ENCODE results near the gene PRDM8. TPM values are rescaled to one million over a fixed set of nuclear protein-coding genes. Genes with fewer than 3 reads are reported as not detected.

PRDM8 gene
- total RNA-seq, 1 donor, result 25.3 TPM

- no peak for DNase-seq (ENCODE audit: low read depth in 2 of 3, low spot score in 2 of 3)
Observed at GRCh38 chr4:80183250-80184052, 13.9 kb upstream of the PRDM8 start.

DNA sequence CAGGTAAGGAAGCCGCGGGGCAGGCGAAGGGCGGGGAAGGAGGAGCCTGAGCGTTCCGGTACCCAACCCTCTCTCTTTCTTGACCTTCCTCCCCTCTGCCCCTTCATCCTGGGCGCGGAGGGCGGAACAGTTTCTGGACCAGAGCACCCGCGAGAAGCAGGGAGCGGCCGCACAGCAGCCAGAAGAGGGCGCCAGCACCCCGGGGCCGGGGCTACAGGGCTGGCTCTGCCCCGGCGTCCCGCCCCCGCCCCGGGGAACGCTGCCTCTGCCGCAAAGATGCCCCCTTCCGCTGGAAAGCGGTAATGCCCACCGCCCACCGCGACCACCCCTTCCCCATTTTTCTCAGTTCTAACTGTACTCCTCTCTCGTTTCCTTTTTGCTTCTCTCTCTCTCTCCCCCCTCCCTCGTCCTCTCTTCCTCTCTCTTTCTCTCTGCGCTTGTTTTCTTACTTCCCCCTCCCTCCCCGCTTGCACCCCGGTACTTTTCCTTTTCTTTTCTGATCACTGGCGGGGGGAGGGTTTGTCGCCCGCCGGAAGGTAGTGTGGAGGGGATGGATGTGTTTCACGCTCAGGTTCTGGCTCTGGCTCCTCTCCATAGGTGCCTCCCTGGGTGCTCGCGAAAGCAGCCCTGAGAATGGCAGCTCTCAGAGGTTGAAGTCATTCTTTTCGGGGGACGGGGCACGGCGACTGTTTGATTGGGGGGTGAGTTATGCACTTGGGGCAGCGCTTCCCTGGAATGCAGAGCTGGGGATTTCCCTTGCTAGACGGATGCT is 13.1 kb upstream of the PRDM8 start:
- peak; percentile 86 to 92 (median 91) for DNase-seq (ENCODE audit: low read depth in 2 of 3, low spot score in 2 of 3)

GRCh38 chr4:80184825-80185756 is 12.2 kb upstream of the PRDM8 start:
- peak in 1 of 3 donors; percentile 47 for DNase-seq (ENCODE audit: low read depth in 2 of 3, low spot score in 2 of 3)

DNA sequence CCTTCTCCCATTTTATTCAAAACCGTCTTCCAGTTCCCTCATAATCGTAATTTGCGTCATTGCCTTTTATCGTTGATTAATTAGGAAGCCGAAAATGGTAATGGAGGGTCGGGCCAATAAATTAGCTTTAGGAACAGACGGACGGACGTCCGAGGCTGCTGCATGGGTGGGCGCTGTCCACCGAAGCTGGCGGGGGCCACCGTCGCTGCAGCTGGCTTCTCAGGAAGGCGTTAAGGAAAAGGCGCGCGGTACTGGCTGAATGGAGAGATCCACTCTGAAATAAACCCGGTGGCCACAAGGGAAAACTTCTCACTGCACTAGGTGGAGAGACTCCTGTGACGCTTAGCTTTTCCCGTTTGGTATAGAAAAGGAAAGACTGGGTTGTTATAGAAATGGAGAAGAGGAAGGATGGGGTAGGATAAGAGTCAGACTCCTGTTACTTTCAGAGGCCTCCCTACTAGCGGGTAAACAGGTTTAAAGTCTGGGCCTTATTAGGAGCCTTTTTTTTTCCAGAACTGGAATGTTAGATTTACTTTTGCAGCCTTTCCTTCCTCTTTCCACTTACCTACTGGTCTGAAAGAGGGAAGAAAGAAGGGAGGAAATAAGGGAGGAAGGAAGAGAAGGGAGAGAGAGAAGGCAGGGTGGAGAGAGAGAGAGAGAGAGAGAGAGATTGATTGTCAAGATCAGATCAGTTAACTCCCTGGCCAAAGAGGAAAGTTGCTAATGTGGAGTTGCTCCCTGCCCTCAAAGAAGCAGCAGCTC is 11.3 kb upstream of the PRDM8 start:
- no peak for DNase-seq (ENCODE audit: low read depth in 2 of 3, low spot score in 2 of 3)

DNA sequence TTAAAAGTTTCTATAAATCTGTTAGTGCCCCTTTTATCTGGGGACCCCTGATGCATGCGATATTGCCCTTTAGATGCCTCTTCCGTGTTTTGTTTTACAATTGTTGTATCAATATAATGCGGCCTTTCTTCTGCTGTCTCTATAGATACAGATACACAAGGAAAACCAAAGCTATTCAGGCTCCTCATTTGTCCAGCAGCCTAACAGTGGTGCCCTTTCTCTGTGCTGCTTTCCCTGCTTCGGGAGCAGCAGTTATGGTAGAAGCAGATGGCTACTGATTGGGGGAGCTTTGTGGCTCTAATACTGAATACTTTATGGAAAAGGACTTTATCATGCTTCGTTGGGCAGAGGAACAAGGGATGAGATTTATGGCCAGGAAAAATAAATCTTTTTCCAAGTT is 10.6 kb upstream of the PRDM8 start:
- DNase-seq (ENCODE audit: low read depth in 2 of 3, low spot score in 2 of 3), result no peak

DNA sequence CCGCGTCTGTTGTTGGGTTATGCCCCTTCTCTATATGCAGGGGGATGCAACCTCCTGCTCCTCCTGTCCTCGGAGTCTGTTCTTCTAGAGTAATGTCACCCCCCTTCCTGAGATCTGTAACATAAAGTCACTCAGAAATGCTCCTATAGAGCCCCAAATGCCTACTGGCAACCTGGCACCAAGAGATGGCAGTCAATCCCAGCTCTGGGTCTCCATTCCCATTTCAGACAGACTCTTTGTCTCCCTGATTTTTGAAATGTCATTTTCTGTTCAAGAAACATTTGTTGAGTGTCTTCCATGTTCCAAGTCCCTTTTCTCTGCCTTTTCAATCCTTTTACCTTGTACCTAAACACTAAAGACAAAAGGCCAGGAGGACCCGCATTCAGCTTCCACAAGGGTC is 9.6 kb upstream of the PRDM8 start:
- DNase-seq (ENCODE audit: low read depth in 2 of 3, low spot score in 2 of 3), result no peak

DNA sequence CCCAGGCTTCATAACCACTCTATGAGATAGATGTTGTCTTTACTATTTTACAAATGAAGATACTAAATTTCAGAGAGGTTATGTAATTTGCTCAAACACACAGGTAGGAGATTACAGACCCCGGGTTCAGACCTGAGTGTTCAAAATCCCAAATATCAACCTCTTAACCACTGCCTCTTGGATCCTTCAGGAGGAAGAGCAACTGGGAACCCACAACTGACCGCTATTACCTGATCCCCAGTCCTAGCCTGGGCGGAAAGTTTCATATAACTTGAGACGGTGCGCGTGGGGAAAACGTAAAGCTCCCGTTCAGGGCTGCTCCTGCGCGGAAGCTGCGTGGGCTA is 8.9 kb upstream of the PRDM8 start:
- DNase-seq (ENCODE audit: low read depth in 2 of 3, low spot score in 2 of 3), result no peak

DNA sequence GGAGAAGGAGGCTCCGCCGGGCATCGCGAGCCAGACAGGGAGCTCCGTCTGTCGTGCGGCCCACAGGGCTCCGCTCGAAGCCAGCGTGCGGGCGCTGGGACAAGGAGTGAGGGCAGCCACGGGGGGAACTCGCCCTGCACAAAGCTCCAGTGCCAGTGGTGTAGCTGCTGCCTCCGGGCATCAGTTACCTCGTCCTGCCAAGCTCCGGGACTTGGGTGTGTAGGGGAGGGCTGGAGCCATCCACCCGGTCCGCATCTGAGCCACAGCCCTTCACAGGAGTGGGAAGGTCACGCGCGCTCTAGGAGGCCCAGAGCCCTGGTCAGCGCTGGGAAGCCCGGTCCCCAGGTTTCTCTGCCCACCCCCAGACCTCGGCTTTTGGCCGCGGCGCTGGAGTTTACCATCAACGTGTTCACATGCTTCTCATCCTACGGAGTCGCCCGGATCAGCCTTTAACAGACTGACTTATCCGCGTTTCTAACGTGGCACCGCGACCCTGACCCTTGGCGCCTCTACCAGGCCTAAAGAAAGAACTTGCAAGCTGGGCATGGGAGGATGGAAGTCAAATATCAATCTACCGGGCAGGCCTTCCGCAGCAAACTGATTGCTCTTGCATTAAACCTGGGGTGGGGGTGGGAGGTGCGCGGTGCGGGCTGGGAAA is 8.4 kb upstream of the PRDM8 start:
- DNase-seq (ENCODE audit: low read depth in 2 of 3, low spot score in 2 of 3), result no peak

- DNase-seq (ENCODE audit: low read depth in 2 of 3, low spot score in 2 of 3), result no peak
Observed at GRCh38 chr4:80189581-80189955, 7.7 kb upstream of the PRDM8 start.

DNA sequence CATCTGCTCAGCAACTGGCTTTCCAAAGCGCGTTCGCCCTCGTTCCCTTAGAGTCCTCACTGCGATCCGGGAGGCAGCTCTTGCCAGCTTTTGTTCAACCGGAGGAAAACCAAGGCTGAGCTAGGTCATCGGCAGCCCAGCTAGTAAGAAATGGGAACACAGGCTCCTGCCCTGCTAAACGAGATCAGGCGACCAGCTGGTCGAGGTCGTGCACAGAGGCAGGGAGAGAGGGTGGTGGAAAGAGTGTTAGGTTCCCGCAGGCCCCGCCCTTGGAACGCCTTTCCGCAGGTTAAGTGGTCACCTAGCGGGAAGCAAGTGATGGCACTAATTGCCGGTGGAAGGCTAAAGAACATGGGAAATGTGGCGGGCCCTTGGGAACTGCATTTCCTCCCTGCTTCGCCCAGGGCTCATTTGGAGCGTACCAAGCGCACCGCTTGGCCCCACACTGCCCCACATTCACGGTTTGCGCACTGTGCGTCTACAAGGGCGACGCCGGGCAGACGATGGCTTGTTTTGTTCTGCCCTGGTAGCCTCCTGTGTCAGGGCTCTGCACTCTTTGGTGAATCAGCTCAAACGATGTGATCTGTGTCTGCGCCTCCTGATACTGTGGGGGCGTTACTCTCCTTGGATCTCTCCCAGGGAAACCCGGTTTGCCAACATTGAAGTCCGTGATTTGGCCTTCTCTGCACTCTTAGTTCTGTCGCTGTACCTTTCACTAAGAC is 7.2 kb upstream of the PRDM8 start:
- no peak for DNase-seq (ENCODE audit: low read depth in 2 of 3, low spot score in 2 of 3)

- DNase-seq (ENCODE audit: low read depth in 2 of 3, low spot score in 2 of 3), result no peak
Observed at GRCh38 chr4:80192252-80192866, 4.9 kb upstream of the PRDM8 start.

DNA sequence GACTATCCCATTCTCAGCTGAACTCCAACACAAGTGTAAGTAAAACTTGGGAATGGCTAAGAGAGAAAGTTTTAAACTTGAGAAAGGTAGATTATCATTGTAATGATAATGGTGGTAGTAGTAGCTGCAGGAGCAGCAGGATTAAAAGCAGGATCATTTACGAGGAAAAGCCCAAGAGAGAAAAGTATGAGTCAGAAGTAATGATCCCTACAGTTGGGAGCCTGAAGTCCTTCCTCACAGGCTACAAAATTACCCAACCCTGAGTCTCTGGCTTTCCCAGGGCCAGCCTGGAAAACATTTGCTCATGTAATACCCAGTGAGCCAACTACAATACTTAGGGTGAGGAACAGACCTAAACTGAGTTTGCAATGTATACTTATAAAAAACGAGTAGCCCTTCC is 4.4 kb upstream of the PRDM8 start:
- DNase-seq (ENCODE audit: low read depth in 2 of 3, low spot score in 2 of 3), result no peak

DNA sequence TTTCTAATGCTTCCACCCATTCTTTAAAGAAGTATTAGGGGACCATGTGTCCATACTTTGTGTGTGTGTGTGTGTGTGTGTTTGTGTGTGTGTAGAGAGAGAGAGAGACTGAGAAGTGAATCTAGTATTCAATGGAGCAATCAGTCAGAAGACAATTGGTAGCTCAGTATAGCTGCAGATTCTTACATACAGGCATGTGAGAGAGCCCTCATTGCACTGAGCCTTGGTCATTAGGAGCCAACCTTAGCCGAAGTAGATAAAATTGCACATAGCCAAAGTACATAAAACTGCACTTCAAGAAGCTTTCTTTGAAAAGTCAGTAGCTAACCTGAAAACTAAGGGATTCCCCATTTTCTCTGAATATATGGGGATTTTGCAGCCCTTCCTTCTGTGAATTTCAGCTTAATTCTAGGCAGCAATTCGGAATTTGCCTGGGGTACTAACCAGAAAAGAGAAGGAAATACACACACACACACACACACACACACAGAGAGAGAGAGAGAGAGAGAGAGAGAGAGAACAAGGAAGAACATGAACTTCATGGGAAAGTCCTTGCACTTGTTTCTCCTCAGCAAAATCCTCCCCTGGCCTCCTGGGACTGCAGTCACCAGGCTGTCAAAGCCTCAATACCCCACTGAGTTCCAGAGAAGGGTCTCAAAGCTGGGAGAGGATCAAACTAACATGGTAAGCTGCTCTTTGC is 1.7 kb upstream of the PRDM8 start:
- peak in 1 of 3 donors; percentile 74 for DNase-seq (ENCODE audit: low read depth in 2 of 3, low spot score in 2 of 3)

GRCh38 chr4:80196259-80196921 is 913 bp upstream of the PRDM8 start:
- peak in 1 of 3 donors; percentile 31 for DNase-seq (ENCODE audit: low read depth in 2 of 3, low spot score in 2 of 3)

DNA sequence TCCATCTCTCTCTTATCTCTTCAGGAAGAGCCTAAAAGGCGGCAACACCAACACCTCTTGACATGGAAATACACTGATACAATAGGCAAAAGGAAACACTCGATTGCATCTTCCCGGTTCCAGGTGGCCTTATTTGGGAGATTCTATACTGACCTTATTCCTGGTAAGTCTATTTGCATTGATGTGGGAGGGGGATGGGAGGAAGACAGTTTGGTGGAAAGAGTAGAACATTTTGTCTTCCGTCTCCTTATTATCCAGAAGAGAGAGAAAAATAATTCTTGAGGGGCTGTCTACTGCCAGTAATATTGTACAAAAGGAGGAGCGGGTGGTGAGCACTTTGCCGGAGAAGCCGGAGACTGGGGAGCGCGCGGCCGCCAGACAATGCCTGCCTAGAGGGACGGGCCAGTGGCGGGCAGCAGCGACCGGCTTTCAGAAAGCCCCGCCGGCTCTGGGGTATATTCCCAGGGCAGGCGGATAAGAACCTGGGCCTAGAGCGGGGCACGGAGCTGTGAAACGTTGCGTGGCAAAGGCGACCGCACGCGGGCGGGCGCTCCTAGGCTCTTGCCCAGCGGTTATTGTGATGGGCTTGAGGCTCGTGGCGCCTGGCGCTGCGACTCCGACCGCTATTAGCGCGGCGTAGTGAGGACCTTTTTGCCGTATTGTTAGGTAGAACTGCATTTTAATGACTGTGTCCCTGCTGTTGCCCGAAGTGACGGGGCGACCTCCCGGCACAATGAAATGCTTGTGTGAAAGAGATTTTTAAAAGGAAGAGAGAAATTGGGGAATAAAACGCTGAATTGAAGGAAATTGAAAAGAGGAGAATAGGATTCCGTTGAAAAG is 518 bp downstream of the PRDM8 start:
- peak in 2 of 3 donors; percentile 47 for DNase-seq (ENCODE audit: low read depth in 2 of 3, low spot score in 2 of 3)

DNA sequence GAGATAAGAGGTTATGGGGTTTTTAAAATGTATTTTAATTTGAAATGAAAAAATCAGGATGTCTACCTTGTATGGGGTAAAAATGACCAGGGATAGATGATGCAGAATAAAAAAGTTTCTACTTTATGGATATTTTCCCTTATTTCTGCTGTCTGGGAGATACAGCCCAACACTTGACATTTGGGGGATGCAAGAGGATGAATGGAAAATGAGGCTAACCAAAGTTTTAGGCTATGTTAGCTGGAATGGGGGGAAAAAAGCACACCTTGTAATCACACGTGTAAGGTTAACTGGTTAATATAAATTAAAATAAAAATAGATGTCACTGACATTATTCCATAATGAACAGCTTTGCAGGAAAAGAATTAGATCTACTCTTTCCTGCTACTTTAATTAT is 1.1 kb downstream of the PRDM8 start:
- DNase-seq (ENCODE audit: low read depth in 2 of 3, low spot score in 2 of 3), result no peak
